Uterus (tissue), 2 donors: Measurements from ENCODE around the gene GNG12.

Experiments
- POLR2A ChIP-seq, 2 donors: fragments of 450-650 bp; IDR thresholded peaks; one replicate each; pipeline ENCODE4 v1.6.1; 2016; ENCODE audit warnings: antibody characterized with exemption in 2 of 2, mild to moderate bottlenecking in 1 of 2, moderate library complexity in 1 of 2
- TF ChIP-seq, protein P1 (sequence below), 4 experiments: fragments of 200-600 bp in 2 of 4; fragments of 450-650 bp in 2 of 4; sonication (generic) in 2 of 4; IDR thresholded peaks; one replicate each; pipeline ENCODE4 v1.5.1; 2016 to 2019; ENCODE audit warnings: antibody characterized with exemption in 4 of 4, mild to moderate bottlenecking in 2 of 4, moderate library complexity in 1 of 4

DNA sequence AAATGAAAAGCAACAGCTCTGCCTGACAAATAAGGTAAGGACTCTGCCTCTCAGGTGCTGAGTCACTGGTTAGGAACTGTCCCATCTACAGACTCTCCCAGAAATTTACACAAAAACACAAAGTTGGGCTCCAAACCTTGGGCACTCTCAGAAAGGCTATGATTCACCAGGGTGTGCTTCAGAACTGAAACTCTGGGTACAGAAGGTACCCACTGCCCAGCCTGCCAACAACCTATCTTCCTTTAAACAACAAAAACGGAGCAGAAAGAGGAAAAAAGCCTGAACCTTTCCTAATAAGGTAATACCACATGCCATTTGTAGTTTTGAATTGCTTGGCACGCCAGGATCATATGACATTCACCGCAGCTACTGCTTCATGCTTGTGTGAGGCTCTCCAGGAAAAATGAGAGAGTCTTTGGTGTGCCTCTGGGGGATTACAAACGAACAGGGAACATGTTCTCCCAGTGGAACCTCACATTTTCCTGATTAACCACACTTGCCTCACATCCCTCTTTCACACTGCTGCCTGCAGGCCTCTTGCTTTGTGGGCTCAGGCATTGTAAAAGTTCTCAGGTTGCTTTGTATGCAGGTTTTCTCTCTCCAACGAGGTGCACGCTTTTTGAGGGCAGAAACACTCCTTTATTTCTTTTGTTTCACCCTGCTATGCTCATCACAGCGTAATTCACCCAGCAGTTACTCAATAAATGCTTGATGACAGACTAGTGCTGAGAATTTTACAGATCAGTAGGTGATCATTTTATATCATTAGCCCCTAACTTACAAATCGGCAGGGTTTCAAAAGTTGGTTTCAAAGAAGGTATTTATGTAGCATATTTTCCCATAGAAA is 83.2 kb downstream of the GNG12 start:
- TF ChIP-seq, protein P1, sequence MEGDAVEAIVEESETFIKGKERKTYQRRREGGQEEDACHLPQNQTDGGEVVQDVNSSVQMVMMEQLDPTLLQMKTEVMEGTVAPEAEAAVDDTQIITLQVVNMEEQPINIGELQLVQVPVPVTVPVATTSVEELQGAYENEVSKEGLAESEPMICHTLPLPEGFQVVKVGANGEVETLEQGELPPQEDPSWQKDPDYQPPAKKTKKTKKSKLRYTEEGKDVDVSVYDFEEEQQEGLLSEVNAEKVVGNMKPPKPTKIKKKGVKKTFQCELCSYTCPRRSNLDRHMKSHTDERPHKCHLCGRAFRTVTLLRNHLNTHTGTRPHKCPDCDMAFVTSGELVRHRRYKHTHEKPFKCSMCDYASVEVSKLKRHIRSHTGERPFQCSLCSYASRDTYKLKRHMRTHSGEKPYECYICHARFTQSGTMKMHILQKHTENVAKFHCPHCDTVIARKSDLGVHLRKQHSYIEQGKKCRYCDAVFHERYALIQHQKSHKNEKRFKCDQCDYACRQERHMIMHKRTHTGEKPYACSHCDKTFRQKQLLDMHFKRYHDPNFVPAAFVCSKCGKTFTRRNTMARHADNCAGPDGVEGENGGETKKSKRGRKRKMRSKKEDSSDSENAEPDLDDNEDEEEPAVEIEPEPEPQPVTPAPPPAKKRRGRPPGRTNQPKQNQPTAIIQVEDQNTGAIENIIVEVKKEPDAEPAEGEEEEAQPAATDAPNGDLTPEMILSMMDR (IDR thresholded peaks at IDR 0.05) = no peak
- no peak for TF ChIP-seq POLR2A (IDR thresholded peaks at IDR 0.05)
